Effector memory CD4-positive, alpha-beta T cell (primary cell): ENCODE measurements around the gene KRTAP5-1.

Source experiments
- DNase-seq, 3 donors: peaks; one replicate each; pipeline ENCODE4 v3.0.0-alpha.2; 2020
- H3K27ac ChIP-seq: 2 replicates; pipeline ENCODE4 v1.7.0; 2013; ENCODE audit warnings: mild to moderate bottlenecking, low read length, moderate library complexity; ENCODE audit not compliant: insufficient read depth, poor library complexity, severe bottlenecking
- H3K27me3 ChIP-seq: replicated peaks from 2 replicates; pipeline ENCODE4 v1.7.0; 2013; ENCODE audit warnings: mild to moderate bottlenecking, low read length; ENCODE audit not compliant: insufficient read depth, control insufficient read depth, poor library complexity, severe bottlenecking
- H3K36me3 ChIP-seq: 2 replicates; pipeline ENCODE4 v1.7.0; 2013; ENCODE audit warnings: mild to moderate bottlenecking, low read length, moderate library complexity; ENCODE audit not compliant: control insufficient read depth, insufficient read depth
- H3K4me1 ChIP-seq: 2 replicates; pipeline ENCODE4 v1.7.0; 2013; ENCODE audit warnings: low read length, mild to moderate bottlenecking; ENCODE audit not compliant: control insufficient read depth, insufficient read depth, poor library complexity, severe bottlenecking
- H3K4me3 ChIP-seq: 2 replicates; pipeline ENCODE4 v1.7.0; 2013; ENCODE audit warnings: low read length, low read depth, mild to moderate bottlenecking; ENCODE audit not compliant: insufficient read depth, poor library complexity, severe bottlenecking
- H3K9me3 ChIP-seq: 2 replicates; pipeline ENCODE4 v1.7.0; 2013; ENCODE audit warnings: mild to moderate bottlenecking, low read length, moderate library complexity; ENCODE audit not compliant: control insufficient read depth

The KRTAP5-1 gene

DNA sequence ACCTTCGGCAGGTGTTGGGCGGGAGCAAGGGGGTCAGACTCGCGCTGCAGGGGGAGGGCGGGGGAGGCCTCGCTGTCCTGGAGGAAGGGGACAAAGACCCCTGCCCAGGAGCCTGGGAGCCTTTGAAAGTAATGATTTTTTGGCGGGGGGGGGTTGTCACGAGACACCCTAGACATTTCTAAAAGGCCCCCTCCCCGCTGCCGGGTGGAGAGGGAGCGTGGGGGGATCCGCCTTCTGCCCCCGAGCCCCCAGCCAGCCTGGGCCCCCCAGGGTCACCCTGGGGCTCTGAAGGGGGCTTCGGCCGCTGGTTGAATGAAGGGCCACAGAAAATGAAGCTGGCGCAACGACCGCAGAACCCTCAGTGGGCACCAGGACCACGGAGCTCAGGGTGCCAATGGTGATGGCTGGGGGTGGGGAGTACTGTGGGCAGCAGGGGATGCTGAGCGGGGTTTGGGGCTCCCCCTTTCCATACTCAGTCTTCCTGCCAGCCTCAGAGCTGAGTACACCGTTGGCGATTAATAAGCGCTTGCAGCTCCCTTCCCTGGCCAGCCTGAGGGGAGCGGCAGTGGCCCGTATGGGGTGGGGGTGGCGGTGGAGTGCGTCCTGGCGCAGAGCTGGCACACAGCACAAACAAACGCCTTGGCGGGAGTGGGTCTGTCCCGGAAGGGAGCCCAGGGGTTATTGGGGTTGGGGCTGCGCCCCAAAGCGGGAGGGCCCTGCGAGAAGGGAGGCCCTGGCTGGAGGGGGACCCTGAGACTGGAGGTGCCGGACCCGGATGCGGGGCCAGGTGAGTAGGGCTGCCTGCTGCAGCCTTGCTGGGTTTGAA lies 11.8 kb downstream of the KRTAP5-1 start:
- H3K27me3 ChIP-seq, result no peaks in the 10 kb centered on the region
- no peaks in the 10 kb centered on the region for H3K36me3 ChIP-seq
- H3K4me1 ChIP-seq, result peaks cover 26% of the 10 kb centered on the region
- DNase-seq, result peak; percentile 26 to 33 (median 32)
- H3K4me3 ChIP-seq, result peak overlapping the region; percentile 87
- peak overlapping the region; percentile 97 for H3K27ac ChIP-seq
- H3K9me3 ChIP-seq, result no peaks in the 10 kb centered on the region

DNA sequence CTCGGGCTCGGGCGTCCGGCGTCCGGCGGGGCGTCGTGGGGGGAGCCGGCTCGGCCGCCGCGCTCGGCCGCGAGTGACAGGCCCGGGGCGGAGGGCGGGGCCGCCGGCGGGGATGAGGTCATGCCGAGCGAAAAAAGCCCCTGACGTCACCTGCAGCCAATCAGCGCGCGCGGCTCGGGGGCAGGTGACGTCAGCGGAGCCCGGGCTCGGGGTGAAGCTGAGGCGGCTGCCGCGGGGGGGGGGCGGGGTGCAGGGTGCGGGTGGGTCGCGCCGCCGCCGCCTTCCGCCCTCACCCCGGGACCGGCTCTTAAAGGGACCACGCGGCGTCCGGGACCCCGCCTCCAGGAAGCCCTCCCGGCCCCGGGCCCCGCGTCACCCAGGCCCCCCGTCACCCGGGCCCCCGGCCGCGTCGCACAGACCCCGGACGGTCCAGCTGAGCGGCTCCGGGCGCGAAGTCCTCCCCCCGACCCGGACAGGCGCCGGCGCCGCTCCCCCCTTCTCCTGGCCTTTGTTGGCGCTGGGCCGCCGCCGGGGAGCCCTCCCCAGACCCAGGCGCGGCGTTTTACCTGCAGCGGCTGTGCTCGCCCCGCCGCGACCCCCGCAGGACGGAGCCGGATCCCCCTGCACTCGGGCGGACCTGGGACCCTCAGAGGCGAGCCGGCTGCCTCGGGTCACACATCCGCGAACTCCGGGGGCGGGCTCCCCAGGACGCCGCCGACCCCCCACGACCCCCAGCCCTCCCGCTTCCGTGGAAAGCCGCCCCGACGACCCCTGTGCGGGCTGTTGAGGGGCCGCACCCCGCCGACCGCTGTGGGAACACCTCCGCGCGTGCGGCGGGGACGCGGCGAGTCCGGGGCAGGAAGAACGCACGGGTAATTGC lies 12.6 kb downstream of the KRTAP5-1 start, which contains the start of gene DUSP8:
Gene DUSP8, minus strand, starts transcription at position 75 of the 880 bp plus-strand sequence. CDS start 6,445 bp downstream, outside the sequence.
- DNase-seq, result peak; percentile 92 to 96 (median 94)
- Histone ChIP-seq H3K4me3 (peak within 1 kb of the TSS; percentile 87), H3K4me1 (peaks cover 26% of the 10 kb centered on the region), H3K27ac (peak within 1 kb of the TSS; percentile 97), H3K36me3 (no peaks in the 10 kb centered on the region), H3K9me3 (no peaks in the 10 kb centered on the region), H3K27me3 (no peaks in the 10 kb centered on the region)

DNA sequence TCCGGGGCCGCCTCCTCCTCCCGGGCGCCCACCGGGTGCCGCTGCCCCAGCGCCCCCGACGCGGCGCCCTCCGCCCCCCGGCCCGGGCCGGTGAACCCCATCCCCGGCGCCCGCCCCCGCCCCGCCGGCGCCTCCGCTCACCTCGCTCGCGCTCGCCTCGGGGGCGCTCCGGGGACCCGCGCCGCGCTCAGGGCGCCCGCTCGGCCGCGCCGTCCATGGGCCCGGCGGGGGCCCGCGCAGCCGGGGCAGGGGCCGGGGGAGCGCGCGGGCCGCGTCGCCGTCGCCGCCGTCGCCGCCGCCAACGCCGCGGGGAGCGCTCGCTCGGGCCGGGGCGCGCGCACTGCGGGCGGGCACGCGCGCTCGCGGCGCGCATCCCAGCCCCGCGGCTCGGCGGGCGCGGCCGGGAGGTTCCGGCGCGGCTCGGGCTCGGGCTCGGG lies 13.3 kb downstream of the KRTAP5-1 start:
- Histone ChIP-seq H3K36me3 (no peaks in the 10 kb centered on the region), H3K9me3 (no peaks in the 10 kb centered on the region), H3K4me3 (peak overlapping the region; percentile 74), H3K27ac (peak overlapping the region; percentile 55), H3K4me1 (peaks cover 26% of the 10 kb centered on the region), H3K27me3 (no peaks in the 10 kb centered on the region)
- DNase-seq, result no peak

DNA sequence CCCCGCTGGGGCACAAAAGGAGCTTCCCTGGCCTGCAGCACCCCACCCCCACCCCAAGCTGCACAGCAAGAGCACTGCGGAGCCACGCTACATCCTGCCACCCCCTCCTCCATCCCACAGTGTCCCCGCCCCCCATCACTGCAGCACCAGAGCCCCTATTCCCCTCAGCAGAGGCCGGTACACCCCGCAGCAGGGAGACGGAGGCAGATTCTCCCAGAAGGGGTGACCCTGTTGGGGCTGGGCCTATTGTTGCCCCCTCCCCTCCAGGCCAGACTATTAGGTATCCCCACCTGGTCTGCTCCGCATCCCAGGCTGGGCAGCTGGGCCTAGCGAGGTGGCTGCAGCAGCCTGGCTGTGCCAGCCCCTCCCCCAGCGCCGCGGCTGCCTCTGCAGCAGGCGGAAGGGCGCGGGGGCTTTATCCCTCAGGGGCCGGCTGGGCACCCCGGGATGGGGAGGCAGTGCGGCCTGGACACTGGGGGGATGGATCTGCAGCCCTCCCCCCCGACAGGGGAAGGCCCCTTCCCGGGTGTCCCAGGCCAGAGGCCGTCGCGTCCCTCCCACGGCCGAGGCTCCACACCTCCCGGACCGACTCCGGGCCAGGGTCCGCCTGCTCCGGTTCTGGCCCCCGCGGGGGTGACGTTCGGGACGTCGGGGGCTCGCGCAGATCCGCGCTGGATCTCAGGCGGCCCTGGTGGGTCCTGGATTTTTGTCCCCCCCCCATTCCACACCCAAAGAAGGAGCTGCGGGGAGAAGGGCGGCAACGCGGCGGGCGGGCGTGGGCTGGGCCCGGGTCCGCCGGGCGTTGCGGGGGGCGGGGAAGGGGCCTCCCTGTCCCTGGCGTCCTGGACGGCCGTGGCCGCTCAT lies 14.0 kb downstream of the KRTAP5-1 start:
- DNase-seq, result no peak
- Histone ChIP-seq H3K4me3 (peak overlapping the region; percentile 74), H3K9me3 (no peaks in the 10 kb centered on the region), H3K27me3 (no peaks in the 10 kb centered on the region), H3K27ac (peak overlapping the region; percentile 55), H3K36me3 (no peaks in the 10 kb centered on the region), H3K4me1 (peaks cover 26% of the 10 kb centered on the region)

DNA sequence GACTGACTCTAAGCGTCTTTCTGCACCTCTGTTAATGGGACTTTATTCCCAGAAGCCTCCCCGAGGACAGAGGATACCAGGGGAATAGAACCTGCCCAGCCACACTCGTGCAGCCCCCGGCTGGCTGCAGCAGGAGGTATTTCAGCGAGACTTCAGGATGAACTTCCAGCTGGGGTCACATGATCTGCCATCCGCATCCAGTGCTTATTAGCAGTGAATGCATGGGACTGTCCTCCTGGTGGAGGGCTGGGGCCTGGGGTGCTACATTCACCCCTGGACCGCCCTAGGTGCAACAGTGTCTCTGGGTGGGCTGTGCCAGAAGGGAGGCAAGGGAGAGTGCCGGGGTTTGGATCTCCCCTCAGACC lies 14.6 kb downstream of the KRTAP5-1 start:
- no peak for DNase-seq
- H3K36me3 ChIP-seq, result no peaks in the 10 kb centered on the region
- H3K4me3 ChIP-seq, result peak overlapping the region; percentile 74
- no peaks in the 10 kb centered on the region for H3K9me3 ChIP-seq
- no peaks in the 10 kb centered on the region for H3K27me3 ChIP-seq
- peaks cover 26% of the 10 kb centered on the region for H3K4me1 ChIP-seq
- H3K27ac ChIP-seq, result no peak overlapping the region

DNA sequence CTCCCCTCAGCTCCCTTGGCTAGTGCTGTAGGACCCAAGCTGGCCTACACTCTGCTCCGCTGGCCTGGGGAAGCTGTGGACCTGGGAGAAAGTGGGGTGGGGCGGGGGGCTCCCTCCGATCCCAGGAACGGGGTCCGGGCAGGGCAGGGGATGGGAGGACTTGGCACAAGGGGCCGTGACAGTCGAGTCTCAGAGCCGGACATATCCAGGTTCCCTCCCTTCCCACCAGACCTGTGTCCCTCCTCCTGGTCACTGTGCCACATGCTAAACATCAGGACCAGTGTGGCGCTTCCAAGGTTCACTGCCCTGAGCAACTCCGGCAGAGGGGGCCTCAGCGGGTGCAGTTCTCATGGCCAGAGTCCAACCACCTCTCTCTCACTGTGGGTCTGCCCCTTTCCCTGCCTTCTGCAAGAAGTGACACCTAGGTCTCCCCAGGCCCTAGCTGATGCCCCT lies 15.1 kb downstream of the KRTAP5-1 start:
- no peaks in the 10 kb centered on the region for H3K36me3 ChIP-seq
- DNase-seq, result no peak
- H3K27me3 ChIP-seq, result no peaks in the 10 kb centered on the region
- H3K4me1 ChIP-seq, result peaks cover 26% of the 10 kb centered on the region
- H3K4me3 ChIP-seq, result no peak overlapping the region
- no peaks in the 10 kb centered on the region for H3K9me3 ChIP-seq
- H3K27ac ChIP-seq, result no peak overlapping the region

DNA sequence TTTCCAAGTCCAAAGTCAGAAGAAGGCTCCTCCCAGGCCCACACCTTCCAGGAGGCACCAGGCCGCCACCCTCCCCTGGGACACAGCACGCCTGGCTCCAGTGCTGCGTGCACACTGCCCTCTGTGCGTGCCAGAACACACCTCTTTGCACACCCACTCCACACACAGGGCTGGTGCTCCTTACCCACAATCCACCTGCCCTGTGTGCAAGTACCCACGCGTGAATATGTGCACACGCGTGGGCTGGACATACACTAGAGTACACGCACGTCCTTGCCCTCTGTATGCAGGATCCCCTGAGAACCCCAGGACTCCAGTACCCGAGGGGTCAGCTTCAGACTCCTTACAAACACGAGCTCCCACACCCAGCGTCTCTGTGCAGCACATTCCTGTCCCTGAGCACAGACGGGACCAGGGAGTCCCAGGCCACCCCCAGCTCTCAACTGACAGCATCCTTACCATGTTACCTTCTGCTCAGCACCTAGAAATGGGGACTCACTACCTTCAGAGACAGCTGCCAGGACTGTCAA lies 15.8 kb downstream of the KRTAP5-1 start:
- H3K4me1 ChIP-seq, result peaks cover 25% of the 10 kb centered on the region
- H3K36me3 ChIP-seq, result no peaks in the 10 kb centered on the region
- DNase-seq, result no peak
- no peak overlapping the region for H3K27ac ChIP-seq
- no peak overlapping the region for H3K4me3 ChIP-seq
- H3K27me3 ChIP-seq, result no peaks in the 10 kb centered on the region
- H3K9me3 ChIP-seq, result no peaks in the 10 kb centered on the region

DNA sequence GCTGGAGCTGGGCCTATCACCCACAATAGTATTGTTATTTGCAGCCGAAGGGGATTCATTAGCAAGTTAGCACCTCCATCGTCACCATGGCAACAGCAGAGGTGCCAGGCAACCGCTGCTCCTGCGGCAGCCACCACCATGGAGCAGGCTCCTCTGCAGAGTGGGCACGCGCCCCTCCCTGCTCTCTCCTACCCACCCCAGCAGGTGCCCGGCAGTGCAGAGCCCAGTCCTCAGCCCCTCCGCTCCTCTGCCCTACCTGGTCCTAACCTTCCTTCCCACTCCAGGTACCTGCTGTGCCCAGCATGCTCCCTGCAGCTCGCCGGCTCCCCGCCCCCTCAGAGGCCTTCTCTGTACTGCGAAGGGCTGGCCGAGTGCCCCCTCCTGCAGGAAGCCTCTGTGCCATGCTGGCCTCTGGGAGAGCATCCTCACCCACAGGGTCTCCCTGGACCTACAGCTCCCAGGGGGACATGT lies 16.6 kb downstream of the KRTAP5-1 start:
- Histone ChIP-seq H3K4me1 (peaks cover 16% of the 10 kb centered on the region), H3K4me3 (no peak overlapping the region), H3K36me3 (no peaks in the 10 kb centered on the region), H3K27ac (no peak overlapping the region), H3K27me3 (no peaks in the 10 kb centered on the region), H3K9me3 (no peaks in the 10 kb centered on the region)
- peak; percentile 34 to 44 (median 38) for DNase-seq

DNA sequence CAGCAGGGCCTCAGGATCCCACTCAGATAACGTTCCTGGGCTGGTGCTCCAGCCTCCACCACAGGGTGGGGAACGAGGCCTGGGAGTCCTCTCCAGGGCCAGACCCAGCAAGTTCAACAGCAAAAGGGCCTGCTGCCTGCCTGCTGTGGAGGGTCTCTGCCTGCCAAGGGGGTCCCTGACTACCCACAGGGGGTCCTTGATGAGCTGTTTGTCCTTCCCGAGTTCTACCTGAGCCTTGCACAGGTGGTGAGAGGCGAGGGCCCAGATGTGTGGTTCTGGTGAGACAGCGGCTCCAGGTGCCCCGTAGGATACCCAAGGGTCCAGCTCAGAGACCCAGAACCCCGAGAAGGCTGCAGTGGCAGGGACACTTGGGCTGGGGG lies 17.4 kb downstream of the KRTAP5-1 start:
- Histone ChIP-seq H3K27ac (no peak overlapping the region), H3K27me3 (no peaks in the 10 kb centered on the region), H3K36me3 (no peaks in the 10 kb centered on the region), H3K4me3 (no peak overlapping the region), H3K4me1 (peaks cover 10% of the 10 kb centered on the region), H3K9me3 (no peaks in the 10 kb centered on the region)
- no peak for DNase-seq
